ENCODE results near the gene NME7. TPM values are rescaled to one million over a fixed set of nuclear protein-coding genes. Genes with fewer than 3 reads are reported as not detected.

The NME7 gene
- total RNA-seq, 1 donor from 2014 or later, result 23.6 TPM

- TF ChIP-seq POLR2A (IDR thresholded peaks at IDR 0.05) (no peak), CTCF (IDR thresholded peaks at IDR 0.05) (no peak), POLR2AphosphoS5 (IDR thresholded peaks at IDR 0.05; ENCODE audit: insufficient read depth in 1 of 2, low read depth in 1 of 2) (no peak)
- intact Hi-C loops (cut with DNase I), result loop anchor here (5.0 kb wide), 1 partner anchor 1771 kb away; no protein-coding TSS in a partner anchor
- no peaks in the 10 kb centered on the region for H3K9me3 ChIP-seq
- H3K4me1 ChIP-seq, result no peaks in the 10 kb centered on the region
- no peak overlapping the region for H3K27ac ChIP-seq
- H3K27me3 ChIP-seq, result no peaks in the 10 kb centered on the region
- no peak overlapping the region for H3K4me3 ChIP-seq
- no peak for DNase-seq (ENCODE audit: extremely low spot score in 2 of 2)
- H3K36me3 ChIP-seq, result no peaks in the 10 kb centered on the region
Observed at GRCh38 chr1:169305948-169306347, 61.6 kb downstream of the NME7 start.

GRCh38 chr1:169305356-169305755 lies 62.2 kb downstream of the NME7 start:
- DNase-seq (ENCODE audit: extremely low spot score in 2 of 2), result no peak
- Histone ChIP-seq H3K9me3 (no peaks in the 10 kb centered on the region), H3K27me3 (no peaks in the 10 kb centered on the region), H3K4me1 (no peaks in the 10 kb centered on the region), H3K36me3 (no peaks in the 10 kb centered on the region), H3K27ac (no peak overlapping the region), H3K4me3 (no peak overlapping the region)
- TF ChIP-seq POLR2AphosphoS5 (IDR thresholded peaks at IDR 0.05; ENCODE audit: insufficient read depth in 1 of 2, low read depth in 1 of 2) (no peak), CTCF (IDR thresholded peaks at IDR 0.05) (no peak), POLR2A (IDR thresholded peaks at IDR 0.05) (no peak)
- intact Hi-C loops (cut with DNase I), result loop anchor here (5.0 kb wide), 1 partner anchor 1772 kb away; no protein-coding TSS in a partner anchor

DNA sequence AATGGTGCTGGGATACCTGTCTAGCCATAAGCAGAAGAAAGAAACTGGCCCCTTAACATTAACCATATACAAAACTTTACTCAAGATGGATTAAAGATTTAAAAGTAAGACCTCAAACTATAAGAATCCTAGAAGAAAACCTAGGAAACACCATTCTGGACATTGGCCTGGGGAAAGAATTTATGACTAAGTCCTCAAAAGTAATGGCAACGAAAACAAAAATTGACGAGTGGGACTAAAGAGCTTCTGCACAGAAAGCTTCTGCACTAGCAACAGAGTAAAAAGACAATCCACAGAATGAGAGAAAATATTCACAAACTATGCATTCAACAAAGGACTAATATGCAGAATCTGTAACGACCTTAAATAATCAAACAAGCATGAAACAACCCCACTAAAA lies 66.7 kb downstream of the NME7 start:
- intact Hi-C loops (cut with DNase I), result no loop called here
- Histone ChIP-seq H3K4me1 (no peaks in the 10 kb centered on the region), H3K4me3 (no peak overlapping the region), H3K27ac (no peak overlapping the region), H3K9me3 (no peaks in the 10 kb centered on the region), H3K36me3 (peaks cover 0 to 5% of the 10 kb centered on the region in 2 donors), H3K27me3 (no peaks in the 10 kb centered on the region)
- no peak for DNase-seq (ENCODE audit: extremely low spot score in 2 of 2)
- no peak for TF ChIP-seq POLR2AphosphoS5 (IDR thresholded peaks at IDR 0.05; ENCODE audit: insufficient read depth in 1 of 2, low read depth in 1 of 2)
- no peak for TF ChIP-seq POLR2A (IDR thresholded peaks at IDR 0.05)
- no peak for TF ChIP-seq CTCF (IDR thresholded peaks at IDR 0.05)

- DNase-seq (ENCODE audit: extremely low spot score in 2 of 2), result no peak
- H3K9me3 ChIP-seq, result no peaks in the 10 kb centered on the region
- TF ChIP-seq CTCF (IDR thresholded peaks at IDR 0.05), result no peak
- TF ChIP-seq POLR2AphosphoS5 (IDR thresholded peaks at IDR 0.05; ENCODE audit: insufficient read depth in 1 of 2, low read depth in 1 of 2), result no peak
- no peak for TF ChIP-seq POLR2A (IDR thresholded peaks at IDR 0.05)
- no peaks in the 10 kb centered on the region for H3K27me3 ChIP-seq
- H3K36me3 ChIP-seq, result peaks cover 0 to 5% of the 10 kb centered on the region in 2 donors
- no peak overlapping the region for H3K4me3 ChIP-seq
- no peaks in the 10 kb centered on the region for H3K4me1 ChIP-seq
- H3K27ac ChIP-seq, result no peak overlapping the region
- intact Hi-C loops (cut with DNase I), result no loop called here
Observed at GRCh38 chr1:169298441-169298840, 69.2 kb downstream of the NME7 start.

GRCh38 chr1:169295846-169296245 lies 71.8 kb downstream of the NME7 start:
- Histone ChIP-seq H3K4me3 (no peak overlapping the region), H3K4me1 (no peaks in the 10 kb centered on the region), H3K9me3 (no peaks in the 10 kb centered on the region), H3K36me3 (peaks cover 0 to 5% of the 10 kb centered on the region in 2 donors), H3K27me3 (no peaks in the 10 kb centered on the region), H3K27ac (no peak overlapping the region)
- no peak for DNase-seq (ENCODE audit: extremely low spot score in 2 of 2)
- TF ChIP-seq POLR2A (IDR thresholded peaks at IDR 0.05), result no peak
- no peak for TF ChIP-seq CTCF (IDR thresholded peaks at IDR 0.05)
- no peak for TF ChIP-seq POLR2AphosphoS5 (IDR thresholded peaks at IDR 0.05; ENCODE audit: insufficient read depth in 1 of 2, low read depth in 1 of 2)
- intact Hi-C loops (cut with DNase I), result no loop called here

Measured in vagina (tissue), 2 donors.